Activated CD8-positive, alpha-beta memory T cell treated with anti-CD3 and anti-CD28 coated beads, Interleukin-2, amount 10 ng/mL, durations not matched to agents 7 days and 5 days (primary cell): Measurements from ENCODE around the gene OPCML. TPM values are rescaled to one million over a fixed set of nuclear protein-coding genes. Genes with fewer than 3 reads are reported as not detected.

Experiments used
- ATAC-seq: fragments of 150-1000 bp; cut with Tn5 transposase; one replicate; pipeline ENCODE4 v1.10.0; 2021; ENCODE audit warnings: moderate library complexity
- CTCF ChIA-PET: fragments of 350-600 bp; sonication (Branson Sonifier 250); formaldehyde crosslinking; loops from one replicate; lab custom pipeline; 2021; ENCODE audit warnings: antibody characterized with exemption; lab: Charles Lee
- DNase-seq: peaks from one replicate; pipeline ENCODE4 v3.0.0-alpha.2; 2020
- H3K27ac Mint-ChIP-seq: one replicate; pipeline ENCODE4 v1.8.0; 2021; ENCODE audit warnings: mild to moderate bottlenecking, mixed read lengths
- H3K27me3 Mint-ChIP-seq: one replicate; pipeline ENCODE4 v1.8.0; 2021; ENCODE audit warnings: mixed read lengths
- H3K36me3 Mint-ChIP-seq: one replicate; pipeline ENCODE4 v1.8.0; 2021; ENCODE audit warnings: mild to moderate bottlenecking, mixed read lengths
- H3K4me1 Mint-ChIP-seq: one replicate; pipeline ENCODE4 v1.8.0; 2021; ENCODE audit warnings: mixed read lengths
- H3K4me3 Mint-ChIP-seq: one replicate; pipeline ENCODE4 v1.8.0; 2021; ENCODE audit warnings: mild to moderate bottlenecking, moderate library complexity, mixed read lengths
- H3K9me3 Mint-ChIP-seq: one replicate; pipeline ENCODE4 v1.8.0; 2022; ENCODE audit warnings: low read depth, mixed read lengths
- total RNA-seq, 2 experiments: library from RNA; stranded (reverse); gene quantifications; one replicate each; pipeline ENCODE4 v1.2.3, GENCODE V29; 2021

OPCML gene
- total RNA-seq, 2 experiments from 2014 or later, result not detected

DNA sequence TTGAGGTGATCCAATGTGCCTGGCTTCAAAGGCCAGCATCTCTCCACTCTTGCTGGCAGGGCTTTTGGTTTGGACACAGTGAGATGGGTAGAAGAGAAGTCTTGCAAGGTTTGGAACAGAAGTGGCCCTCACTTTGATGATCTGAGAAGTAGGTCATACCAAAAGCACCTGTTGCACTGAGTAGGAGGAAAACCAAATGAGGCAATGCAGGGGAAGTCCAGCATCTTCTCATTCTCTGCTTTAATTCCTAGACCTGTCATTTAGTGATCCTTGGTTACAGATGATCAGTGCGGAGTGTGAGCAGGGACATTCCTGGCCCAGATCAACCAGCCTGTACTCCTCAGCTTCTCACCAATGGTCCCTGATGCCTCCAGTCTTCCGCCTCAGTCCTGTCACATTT is 990.5 kb downstream of the OPCML start:
- Mint-ChIP-seq H3K27ac (no peak overlapping the region), H3K36me3 (no peaks in the 10 kb centered on the region), H3K9me3 (no peaks in the 10 kb centered on the region), H3K4me3 (no peak overlapping the region), H3K27me3 (no peaks in the 10 kb centered on the region), H3K4me1 (no peaks in the 10 kb centered on the region)
- CTCF ChIA-PET, result no interaction called here
- ATAC-seq (no peak), DNase-seq (no peak)

DNA sequence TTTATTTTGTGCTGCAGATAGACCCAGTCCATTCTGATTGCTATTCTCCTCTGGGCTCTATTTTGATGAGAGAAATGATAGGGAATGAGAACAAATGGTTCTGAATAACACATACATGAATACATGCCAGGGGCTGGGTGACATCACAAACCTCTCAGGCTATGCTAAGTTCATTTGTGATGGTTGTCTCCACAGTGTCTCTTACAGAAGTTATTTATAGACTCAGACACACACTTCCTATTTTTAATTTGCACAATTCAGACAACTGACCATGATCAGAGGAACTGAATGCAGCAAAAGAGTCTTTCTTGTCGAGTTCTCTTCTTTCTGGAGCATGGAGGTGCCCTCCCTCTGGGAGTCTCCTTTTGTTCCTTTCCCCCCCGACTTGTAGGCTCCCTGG is 991.7 kb downstream of the OPCML start:
- no peaks in the 10 kb centered on the region for H3K9me3 Mint-ChIP-seq
- no peak overlapping the region for H3K27ac Mint-ChIP-seq
- no peaks in the 10 kb centered on the region for H3K4me1 Mint-ChIP-seq
- H3K36me3 Mint-ChIP-seq, result no peaks in the 10 kb centered on the region
- no peak overlapping the region for H3K4me3 Mint-ChIP-seq
- ATAC-seq (no peak), DNase-seq (no peak)
- CTCF ChIA-PET, result no interaction called here
- H3K27me3 Mint-ChIP-seq, result no peaks in the 10 kb centered on the region

DNA sequence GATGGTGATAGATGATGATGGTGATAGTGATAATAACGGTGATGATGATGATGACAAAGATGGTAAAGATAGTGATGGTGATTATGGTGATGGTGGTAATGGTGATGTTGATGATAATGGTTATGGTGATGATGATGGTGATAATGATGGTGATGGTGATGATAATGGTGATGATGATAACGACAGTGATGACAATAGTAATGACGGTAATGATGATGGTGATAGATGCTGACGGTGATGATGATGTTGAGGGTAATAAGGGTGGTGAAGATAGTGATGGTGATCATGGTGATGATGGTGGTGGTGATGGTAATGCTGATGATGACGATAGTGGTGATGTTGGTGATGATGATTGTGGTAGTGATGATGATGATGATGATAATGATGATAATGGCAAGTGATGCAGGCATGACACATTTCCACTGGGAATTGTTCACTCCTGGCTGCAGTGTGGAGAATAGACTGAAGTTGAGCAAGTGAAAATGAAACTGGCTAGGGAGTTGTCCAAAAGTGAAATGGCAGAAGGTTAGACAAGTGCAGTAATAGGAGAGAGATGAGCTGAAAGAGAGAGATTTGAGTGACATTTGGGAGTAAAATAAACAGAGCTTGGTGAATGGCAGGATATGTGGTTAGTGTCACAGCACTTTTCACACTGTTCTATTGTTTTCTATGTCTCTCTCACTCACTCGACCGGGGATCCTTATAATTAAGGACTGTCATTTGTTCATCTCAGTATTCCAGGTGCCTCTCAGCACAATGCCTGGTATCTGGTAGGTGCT is 992.5 kb downstream of the OPCML start:
- DNase-seq (no peak), ATAC-seq (no peak)
- CTCF ChIA-PET, result no interaction called here
- H3K27ac Mint-ChIP-seq, result no peak overlapping the region
- H3K36me3 Mint-ChIP-seq, result no peaks in the 10 kb centered on the region
- no peaks in the 10 kb centered on the region for H3K4me1 Mint-ChIP-seq
- no peaks in the 10 kb centered on the region for H3K9me3 Mint-ChIP-seq
- H3K27me3 Mint-ChIP-seq, result no peaks in the 10 kb centered on the region
- no peak overlapping the region for H3K4me3 Mint-ChIP-seq

DNA sequence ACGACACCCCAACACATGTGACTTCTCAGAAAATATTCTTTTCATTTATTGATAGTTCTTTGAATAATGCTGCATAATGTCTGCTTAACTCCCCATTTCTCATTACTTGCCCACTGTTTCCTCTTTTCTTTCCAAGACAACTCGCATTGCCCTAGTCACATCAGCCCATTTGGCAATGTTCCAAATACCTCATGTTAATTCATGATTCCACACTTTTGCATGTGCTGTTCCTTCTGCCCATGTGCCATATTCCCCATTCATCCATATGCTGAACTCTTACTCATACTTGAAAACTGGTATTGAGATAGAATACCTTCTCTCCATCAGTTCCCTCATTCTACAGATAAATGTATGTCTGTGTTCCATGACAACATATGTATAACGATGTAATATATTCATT is 993.7 kb downstream of the OPCML start:
- Mint-ChIP-seq H3K36me3 (no peaks in the 10 kb centered on the region), H3K4me1 (no peaks in the 10 kb centered on the region), H3K9me3 (no peaks in the 10 kb centered on the region), H3K4me3 (no peak overlapping the region), H3K27me3 (no peaks in the 10 kb centered on the region), H3K27ac (no peak overlapping the region)
- ATAC-seq, result no peak
- no peak for DNase-seq
- CTCF ChIA-PET, result no interaction called here

DNA sequence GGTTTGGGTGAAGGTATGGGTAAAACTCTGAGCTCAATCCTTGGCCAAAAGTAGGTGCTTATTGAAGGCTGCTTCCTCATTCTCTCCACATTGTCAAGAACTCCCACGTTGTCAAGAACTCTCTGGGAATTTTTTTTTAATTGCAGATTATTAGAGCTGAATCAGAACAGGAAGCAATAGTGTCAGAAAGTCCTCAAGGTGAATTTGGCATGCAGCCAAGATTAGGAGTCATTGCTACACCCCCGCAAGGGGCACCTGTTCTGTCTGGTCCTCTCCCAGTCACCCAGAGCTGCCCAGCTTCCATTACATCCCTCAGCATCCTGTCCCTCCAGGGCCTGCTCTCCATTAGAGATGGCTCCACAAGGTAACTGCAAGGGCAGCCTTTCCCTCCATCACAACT is 996.5 kb downstream of the OPCML start:
- Mint-ChIP-seq H3K9me3 (no peaks in the 10 kb centered on the region), H3K27ac (no peak overlapping the region), H3K4me1 (peaks cover 1% of the 10 kb centered on the region), H3K27me3 (no peaks in the 10 kb centered on the region), H3K36me3 (no peaks in the 10 kb centered on the region), H3K4me3 (no peak overlapping the region)
- DNase-seq (no peak), ATAC-seq (no peak)
- CTCF ChIA-PET, result no interaction called here

DNA sequence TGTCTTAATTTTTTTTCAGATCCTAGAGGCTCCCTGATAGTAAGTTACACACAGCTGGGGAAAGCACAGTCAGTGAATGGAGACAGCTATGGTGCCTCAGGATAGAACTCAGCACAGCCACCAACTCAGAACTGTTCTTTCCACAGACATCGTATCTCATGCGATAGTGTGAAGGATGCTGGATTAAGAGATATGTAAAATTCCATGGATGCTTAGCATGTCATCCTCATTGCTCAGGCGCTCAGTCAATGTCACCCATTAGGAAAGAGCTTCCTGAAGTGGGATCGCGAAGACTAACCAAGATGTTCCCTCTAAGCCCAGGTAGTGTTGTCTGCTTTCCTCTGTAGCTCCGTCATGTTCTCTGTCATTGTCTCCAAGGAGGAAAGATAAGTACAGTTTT is 1000.4 kb downstream of the OPCML start:
- ATAC-seq (no peak), DNase-seq (no peak)
- Mint-ChIP-seq H3K4me3 (no peak overlapping the region), H3K36me3 (no peaks in the 10 kb centered on the region), H3K27me3 (no peaks in the 10 kb centered on the region), H3K4me1 (peaks cover 3% of the 10 kb centered on the region), H3K9me3 (no peaks in the 10 kb centered on the region), H3K27ac (no peak overlapping the region)
- CTCF ChIA-PET, result no interaction called here

DNA sequence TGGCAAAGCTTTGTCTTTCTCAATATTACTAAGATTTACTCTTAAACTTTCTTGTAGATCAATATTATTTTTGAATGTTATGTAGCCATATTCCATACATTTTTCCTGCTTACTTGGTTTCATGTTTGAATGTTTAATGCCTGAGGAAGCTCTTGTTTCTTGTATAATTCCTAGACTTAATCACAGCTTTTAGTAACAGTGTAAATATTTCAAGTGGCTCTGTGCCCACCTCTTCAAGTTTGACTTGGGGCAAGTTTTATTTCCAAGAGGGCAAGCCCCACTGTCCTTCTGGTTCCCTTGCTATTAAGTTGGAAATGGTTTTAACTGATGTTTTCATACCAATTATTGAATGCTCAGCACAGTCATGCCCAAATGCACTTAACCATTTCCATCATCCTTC is 1004.1 kb downstream of the OPCML start:
- ATAC-seq (no peak), DNase-seq (no peak)
- Mint-ChIP-seq H3K36me3 (no peaks in the 10 kb centered on the region), H3K27ac (no peak overlapping the region), H3K9me3 (no peaks in the 10 kb centered on the region), H3K27me3 (no peaks in the 10 kb centered on the region), H3K4me3 (no peak overlapping the region), H3K4me1 (peaks cover 3% of the 10 kb centered on the region)
- CTCF ChIA-PET, result no interaction called here

DNA sequence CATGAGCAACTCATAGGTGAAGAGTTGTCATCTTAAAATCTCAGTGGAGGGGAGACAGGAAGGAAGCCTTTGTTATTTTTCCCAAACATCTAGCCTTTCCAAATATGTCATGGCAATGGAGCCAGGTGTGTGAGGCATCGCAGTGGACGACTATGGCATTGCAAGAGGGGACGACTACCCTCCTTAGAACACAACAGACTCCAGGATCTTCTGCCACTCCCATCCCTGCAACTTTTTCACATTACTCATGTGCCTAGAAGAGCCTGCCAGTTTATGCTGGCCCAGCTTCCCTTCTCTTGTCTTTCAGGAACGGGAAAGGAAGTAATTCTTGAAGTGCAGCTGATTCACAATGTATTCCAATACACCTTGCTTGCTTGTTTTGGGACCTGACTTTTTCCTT is 1008.4 kb downstream of the OPCML start:
- CTCF ChIA-PET, result no interaction called here
- DNase-seq (no peak), ATAC-seq (no peak)
- H3K4me3 Mint-ChIP-seq, result no peak overlapping the region
- H3K27me3 Mint-ChIP-seq, result no peaks in the 10 kb centered on the region
- no peaks in the 10 kb centered on the region for H3K4me1 Mint-ChIP-seq
- H3K27ac Mint-ChIP-seq, result no peak overlapping the region
- no peaks in the 10 kb centered on the region for H3K36me3 Mint-ChIP-seq
- H3K9me3 Mint-ChIP-seq, result no peaks in the 10 kb centered on the region

DNA sequence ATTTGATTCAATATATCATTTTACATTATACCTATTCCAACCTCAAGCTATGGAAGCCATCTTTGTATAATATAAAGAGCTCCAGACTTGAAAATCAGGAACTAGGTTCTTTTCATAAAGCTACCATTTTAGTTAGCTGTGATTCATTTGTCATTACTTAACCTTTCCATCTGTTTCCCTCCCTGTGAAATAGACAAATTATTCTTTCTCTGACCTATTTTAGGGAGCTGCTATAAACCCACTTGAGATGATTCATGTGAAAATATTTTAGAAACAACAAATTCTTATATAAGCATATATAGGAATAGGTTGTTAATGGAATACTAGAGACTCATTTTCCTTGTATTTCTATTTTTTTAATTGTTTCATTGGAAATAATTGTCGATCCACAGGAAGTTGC is 1012.1 kb downstream of the OPCML start:
- Mint-ChIP-seq H3K27ac (no peak overlapping the region), H3K27me3 (no peaks in the 10 kb centered on the region), H3K9me3 (no peaks in the 10 kb centered on the region), H3K4me3 (no peak overlapping the region), H3K36me3 (no peaks in the 10 kb centered on the region), H3K4me1 (no peaks in the 10 kb centered on the region)
- CTCF ChIA-PET, result no interaction called here
- ATAC-seq (no peak), DNase-seq (no peak)

DNA sequence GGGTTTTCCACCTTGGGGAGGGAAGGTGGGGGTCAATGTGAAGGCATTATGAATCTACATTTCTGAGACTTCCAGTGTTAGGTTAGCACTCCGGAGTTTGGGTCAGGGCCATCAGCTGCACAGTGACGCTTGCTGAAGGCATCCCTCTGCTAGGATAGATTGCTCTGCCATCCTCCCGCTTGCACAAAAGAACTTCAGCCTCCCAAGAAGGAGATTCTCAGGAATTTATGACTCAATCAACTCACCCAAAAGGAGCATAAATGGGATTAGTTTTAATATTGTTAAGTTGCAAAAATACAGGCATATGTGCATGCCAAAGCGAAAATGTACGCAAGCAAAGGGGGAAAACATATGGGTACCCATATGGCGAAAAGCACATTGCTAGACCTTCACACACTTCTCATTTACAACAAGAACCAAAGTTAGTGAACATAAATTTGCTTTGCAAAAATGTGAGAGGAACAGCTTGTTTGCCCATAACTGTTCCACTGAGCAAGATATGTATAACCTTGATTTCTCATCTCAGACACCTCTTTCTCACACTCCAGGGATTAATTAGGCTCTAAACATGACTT is 1013.0 kb downstream of the OPCML start:
- DNase-seq, result no peak
- H3K27ac Mint-ChIP-seq, result no peak overlapping the region
- no peaks in the 10 kb centered on the region for H3K36me3 Mint-ChIP-seq
- ATAC-seq, result no peak
- CTCF ChIA-PET, result no interaction called here
- H3K4me3 Mint-ChIP-seq, result no peak overlapping the region
- no peaks in the 10 kb centered on the region for H3K27me3 Mint-ChIP-seq
- H3K9me3 Mint-ChIP-seq, result no peaks in the 10 kb centered on the region
- no peaks in the 10 kb centered on the region for H3K4me1 Mint-ChIP-seq

DNA sequence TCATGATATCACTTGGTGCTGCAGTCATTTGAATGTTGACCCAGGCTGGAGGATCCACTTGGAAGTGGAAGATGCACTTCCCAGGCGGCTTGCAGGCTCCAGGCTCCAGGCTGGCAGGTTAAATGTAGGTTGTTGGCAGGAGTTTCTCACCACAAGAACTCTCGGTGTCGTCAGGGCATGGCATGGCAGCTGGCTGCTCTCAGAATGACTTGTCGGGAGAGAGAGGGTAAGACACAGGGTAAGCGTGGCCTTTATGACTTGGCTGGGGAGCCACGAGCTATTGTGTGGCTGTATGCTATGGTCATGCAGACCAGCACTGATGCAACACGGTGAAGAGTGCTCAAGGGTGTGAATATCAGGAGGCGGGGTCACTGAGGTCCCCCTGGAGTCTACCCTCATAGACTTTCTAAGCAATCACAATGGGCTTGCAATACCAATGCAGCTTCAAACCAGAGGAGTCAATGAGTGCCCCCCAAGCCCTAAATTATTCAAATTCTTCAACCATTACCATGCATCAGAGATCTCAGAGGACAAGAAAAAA is 1027.7 kb downstream of the OPCML start:
- Mint-ChIP-seq H3K36me3 (no peaks in the 10 kb centered on the region), H3K4me1 (no peaks in the 10 kb centered on the region), H3K4me3 (no peak overlapping the region), H3K27ac (no peak overlapping the region), H3K27me3 (peaks cover 2% of the 10 kb centered on the region), H3K9me3 (no peaks in the 10 kb centered on the region)
- DNase-seq (no peak), ATAC-seq (no peak)
- CTCF ChIA-PET, result no interaction called here

DNA sequence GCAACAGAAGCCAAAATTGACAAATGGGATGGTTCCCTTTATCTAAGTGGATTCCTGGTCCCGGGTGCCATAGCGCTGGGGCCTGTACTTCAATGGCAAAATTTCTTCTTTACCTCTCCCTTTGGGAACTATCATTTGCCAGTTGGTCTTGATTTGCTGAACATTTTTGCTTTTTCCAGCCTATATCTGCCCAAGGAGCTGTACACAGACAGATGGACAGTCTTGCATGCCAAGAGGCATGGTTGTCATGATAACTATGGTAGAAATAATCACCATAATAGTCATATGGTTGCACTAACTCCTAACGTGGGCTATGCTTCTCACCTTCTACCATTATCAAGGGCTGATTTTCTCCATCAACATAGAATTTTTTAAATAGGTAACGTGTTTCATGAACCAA is 1030.9 kb downstream of the OPCML start:
- Mint-ChIP-seq H3K9me3 (no peaks in the 10 kb centered on the region), H3K27ac (no peak overlapping the region), H3K4me3 (no peak overlapping the region), H3K27me3 (peaks cover 2% of the 10 kb centered on the region), H3K4me1 (no peaks in the 10 kb centered on the region), H3K36me3 (no peaks in the 10 kb centered on the region)
- CTCF ChIA-PET, result no interaction called here
- ATAC-seq (no peak), DNase-seq (no peak)

DNA sequence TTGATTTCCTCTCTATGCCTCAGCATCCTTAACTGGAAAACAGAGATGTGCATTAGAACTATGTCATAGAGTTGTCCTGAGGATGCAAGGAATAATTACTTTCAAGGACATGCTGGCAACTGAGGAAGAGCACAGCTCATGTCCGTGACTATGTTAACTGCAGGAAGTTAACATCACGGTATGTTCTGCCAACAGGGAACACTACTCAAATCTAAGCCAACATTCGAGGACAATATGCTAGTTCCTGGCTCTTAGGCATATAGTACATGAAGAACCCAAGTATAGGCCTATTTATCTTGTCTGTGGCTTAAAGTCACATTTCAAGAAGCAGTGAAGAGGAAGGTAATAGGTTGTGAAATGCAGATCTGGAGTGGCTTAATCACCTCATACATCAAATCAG is 1032.6 kb downstream of the OPCML start:
- Mint-ChIP-seq H3K36me3 (no peaks in the 10 kb centered on the region), H3K27me3 (no peaks in the 10 kb centered on the region), H3K9me3 (no peaks in the 10 kb centered on the region), H3K4me3 (no peak overlapping the region), H3K4me1 (no peaks in the 10 kb centered on the region), H3K27ac (no peak overlapping the region)
- DNase-seq (no peak), ATAC-seq (no peak)
- CTCF ChIA-PET, result no interaction called here

DNA sequence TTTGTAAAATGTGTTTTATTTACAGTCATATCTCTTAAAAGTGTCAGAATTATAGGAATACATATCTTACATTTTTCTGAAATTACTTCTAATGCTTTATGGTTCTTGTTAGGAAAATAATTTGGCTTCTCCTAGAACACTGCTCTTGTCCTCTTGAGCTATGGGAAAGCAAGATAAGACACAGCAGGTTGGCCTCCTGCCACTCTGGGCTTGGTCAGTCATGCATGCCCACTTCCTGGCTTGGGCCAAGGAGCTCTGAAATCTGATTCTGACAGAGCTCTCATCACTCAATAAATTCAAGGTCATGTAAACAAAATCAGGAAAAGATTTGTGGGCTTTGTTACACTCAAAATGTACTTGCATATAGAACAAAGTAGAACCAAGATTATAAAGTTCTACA is 1036.0 kb downstream of the OPCML start:
- no peak for ATAC-seq
- no peak for DNase-seq
- Mint-ChIP-seq H3K27me3 (no peaks in the 10 kb centered on the region), H3K36me3 (no peaks in the 10 kb centered on the region), H3K9me3 (no peaks in the 10 kb centered on the region), H3K4me1 (no peaks in the 10 kb centered on the region), H3K4me3 (no peak overlapping the region), H3K27ac (no peak overlapping the region)
- CTCF ChIA-PET, result no interaction called here
